Globus pallidus (tissue), 1 donor: ENCODE measurements around the gene SUZ12.
"Not testable (repeated sequence)": the region's sequence is repeated elsewhere in the genome, so short reads cannot be mapped to it uniquely, and the experiment has no call there.

Experiments
- DNase-seq: peaks from one replicate; pipeline ENCODE4 v3.0.0-alpha.2; 2015; ENCODE audit warnings: low spot score

The SUZ12 gene

DNA sequence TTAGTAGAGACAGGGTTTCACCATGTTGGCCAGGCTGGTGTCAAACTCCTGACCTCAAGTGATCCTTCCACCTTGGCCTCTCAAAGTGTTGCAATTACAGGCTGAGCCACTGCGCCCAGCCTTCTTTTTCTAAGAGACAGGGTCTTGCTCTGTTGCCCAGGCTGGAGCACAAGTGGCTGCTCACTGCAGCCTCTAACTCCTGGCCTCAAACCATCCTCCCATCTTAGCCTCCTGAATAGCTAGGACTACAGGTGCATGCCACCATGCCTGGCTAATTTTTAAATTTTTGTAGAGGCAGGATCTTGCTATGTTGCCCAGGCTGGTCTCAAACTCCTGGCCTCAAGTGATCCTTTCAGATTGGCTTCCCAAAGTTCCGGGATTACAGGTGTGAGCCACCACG, 15.1 kb downstream of the SUZ12 start:
- DNase-seq: not testable (repeated sequence)

- DNase-seq: not testable (repeated sequence)
Measured at GRCh38 chr17:31964131-31964530, 27.3 kb downstream of the SUZ12 start.

- no peak for DNase-seq
Measured at GRCh38 chr17:31967648-31968047, 30.8 kb downstream of the SUZ12 start.

GRCh38 chr17:31970416-31970815, 33.6 kb downstream of the SUZ12 start:
- DNase-seq: not testable (repeated sequence)

GRCh38 chr17:31974269-31975071, 37.7 kb downstream of the SUZ12 start:
- DNase-seq: not testable (repeated sequence)

DNA sequence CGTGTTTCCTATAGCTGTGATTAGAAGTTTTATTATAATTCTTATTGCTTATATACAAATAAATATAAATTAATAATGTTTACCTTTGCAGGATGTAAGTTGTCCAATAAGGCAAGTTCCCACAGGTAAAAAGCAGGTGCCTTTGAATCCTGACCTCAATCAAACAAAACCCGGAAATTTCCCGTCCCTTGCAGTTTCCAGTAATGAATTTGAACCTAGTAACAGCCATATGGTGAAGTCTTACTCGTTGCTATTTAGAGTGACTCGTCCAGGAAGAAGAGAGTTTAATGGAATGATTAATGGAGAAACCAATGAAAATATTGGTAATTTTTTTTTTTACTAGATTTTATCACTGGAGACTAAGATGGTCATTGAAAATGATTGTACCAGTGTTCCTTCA, 38.6 kb downstream of the SUZ12 start:
- not testable (repeated sequence) for DNase-seq

DNA sequence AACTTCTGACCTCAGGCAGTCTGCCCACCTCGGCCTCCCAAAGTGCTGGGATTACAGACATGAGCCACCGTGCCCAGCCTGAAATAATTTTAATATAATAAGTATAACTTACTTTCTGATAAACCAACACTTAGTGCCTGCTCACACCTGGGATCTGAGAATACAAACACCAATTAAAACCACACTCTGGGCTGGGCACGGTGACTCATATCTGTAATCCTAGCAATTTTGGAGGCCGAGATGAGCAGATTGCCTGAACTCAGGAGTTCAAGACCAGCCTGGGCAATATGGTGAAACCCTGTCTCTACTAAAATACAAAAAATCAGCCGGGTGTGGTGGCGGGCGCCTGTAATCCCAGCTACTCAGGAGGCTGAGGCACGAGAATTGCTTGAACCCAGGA, 55.0 kb downstream of the SUZ12 start:
- DNase-seq: not testable (repeated sequence)

DNA sequence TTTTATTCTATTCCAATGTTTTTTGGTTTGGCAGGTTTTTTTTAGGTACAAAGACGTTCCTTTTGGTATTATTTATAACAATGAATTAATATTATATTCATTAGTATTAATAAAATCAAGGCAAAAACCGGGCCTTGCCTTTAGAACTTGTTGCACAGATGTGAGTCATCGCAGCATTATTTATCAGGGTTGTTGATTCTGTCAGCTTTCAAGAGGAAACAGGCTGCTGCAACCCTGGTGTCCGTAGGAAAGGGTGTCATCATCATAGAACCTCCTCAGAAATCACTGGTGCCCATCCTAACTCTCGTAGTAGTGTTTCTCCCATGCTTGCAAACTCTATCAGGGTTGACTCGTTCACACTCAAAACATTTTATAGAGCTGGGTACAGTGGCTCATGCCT, 60.2 kb downstream of the SUZ12 start:
- DNase-seq: no peak

- DNase-seq: peak; percentile 80
Measured at GRCh38 chr17:32006957-32007462, 70.2 kb downstream of the SUZ12 start, which contains the start of gene LRRC37B. LRRC37B (plus strand) TSS chr17:32007383; CDS start chr17:32021393, 14,010 bp downstream.

- peak; percentile 51 for DNase-seq
Measured at GRCh38 chr17:32007463-32008298, 70.9 kb downstream of the SUZ12 start.

- no peak for DNase-seq
Measured at GRCh38 chr17:32009262-32009542, 72.4 kb downstream of the SUZ12 start.

DNA sequence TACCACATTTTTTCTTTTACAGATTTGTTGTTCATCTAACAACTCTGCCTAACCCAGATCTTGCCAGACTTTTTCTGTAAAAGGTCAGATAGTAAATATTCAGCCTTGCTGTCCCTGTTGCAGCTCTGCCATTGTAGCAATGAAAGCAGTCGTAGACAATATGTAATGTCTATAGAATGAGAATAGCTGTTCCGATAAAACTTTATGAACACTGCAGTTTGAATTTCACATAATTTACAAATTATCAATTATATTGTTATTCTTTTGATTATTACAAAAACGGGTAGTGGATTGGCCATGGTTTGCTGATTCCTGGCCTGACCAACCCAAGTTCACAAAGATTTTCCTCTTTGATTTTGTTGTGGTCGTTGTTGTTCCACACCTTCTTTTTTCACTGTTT, 73.3 kb downstream of the SUZ12 start:
- no peak for DNase-seq

GRCh38 chr17:32015245-32016013, 78.6 kb downstream of the SUZ12 start:
- no peak for DNase-seq

DNA sequence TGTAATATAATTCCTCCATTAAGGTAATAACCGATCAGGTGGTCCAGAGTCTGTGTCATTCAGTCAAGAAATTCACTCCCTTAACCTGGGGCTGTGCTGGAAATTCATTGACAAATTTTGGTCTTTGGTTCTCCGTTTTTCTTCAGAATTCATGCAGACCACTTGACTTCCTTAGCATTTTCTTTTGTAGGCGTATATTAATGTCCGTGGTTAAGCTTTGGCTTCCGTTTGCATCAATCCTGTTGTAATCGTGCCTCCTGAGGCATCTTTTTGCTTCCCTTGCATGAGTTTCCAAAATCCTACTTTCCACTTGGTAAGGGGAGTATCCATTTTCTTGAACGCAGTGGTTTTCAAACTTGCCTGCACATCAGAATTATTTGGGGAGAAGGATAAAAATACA, 79.4 kb downstream of the SUZ12 start:
- DNase-seq: no peak

DNA sequence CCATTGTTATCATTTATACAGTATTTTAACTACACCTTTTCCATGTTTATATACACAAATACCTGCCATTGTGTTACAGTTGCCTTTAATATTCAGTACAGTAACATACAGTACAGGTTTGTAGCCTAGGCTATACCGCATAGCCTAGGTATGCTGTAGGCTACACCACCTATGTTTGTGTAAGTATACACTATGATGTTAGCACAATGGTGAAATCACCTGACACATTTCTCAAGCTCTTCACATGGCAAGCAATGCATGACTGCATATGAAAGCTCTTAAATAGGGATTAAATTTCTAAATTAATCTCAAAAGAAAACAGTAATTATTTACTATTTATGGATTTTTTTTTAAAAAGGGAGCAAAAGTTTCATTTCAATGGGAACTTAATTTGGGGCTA, 82.4 kb downstream of the SUZ12 start:
- DNase-seq: no peak

DNA sequence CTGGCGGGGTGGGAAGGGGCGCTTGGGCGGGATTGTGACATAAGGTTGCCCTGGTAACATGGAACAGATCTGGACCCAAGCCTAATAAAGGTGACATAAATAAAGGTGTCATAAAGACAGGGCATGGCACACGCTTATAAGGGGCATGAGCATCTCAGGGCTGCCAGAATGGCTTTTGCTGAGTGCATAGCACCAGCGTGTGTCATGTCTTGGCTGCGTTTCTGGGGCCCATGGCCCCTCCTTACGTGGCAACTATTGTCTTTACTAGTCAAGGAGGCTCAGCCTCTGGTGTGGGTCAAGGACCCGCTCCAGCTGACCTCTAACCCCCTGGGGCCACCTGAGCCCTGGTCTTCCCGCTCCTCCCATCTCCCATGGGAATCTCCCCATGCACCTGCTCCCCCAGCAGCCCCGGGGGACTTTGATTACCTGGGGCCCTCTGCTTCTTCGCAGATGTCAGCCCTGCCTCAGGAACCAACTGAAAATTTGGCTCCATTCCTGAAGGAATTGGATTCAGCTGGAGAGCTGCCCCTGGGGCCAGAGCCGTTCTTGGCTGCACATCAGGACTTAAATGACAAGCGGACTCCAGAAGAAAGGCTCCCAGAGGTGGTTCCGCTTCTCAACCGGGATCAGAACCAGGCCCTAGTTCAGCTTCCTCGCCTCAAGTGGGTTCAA, 84.3 kb downstream of the SUZ12 start:
- peak; percentile 25 for DNase-seq

GRCh38 chr17:32021615-32021955, 84.8 kb downstream of the SUZ12 start:
- DNase-seq: no peak

- not testable (repeated sequence) for DNase-seq
Measured at GRCh38 chr17:32022554-32022953, 85.7 kb downstream of the SUZ12 start.

- not testable (repeated sequence) for DNase-seq
Measured at GRCh38 chr17:32027271-32027670, 90.5 kb downstream of the SUZ12 start.

DNA sequence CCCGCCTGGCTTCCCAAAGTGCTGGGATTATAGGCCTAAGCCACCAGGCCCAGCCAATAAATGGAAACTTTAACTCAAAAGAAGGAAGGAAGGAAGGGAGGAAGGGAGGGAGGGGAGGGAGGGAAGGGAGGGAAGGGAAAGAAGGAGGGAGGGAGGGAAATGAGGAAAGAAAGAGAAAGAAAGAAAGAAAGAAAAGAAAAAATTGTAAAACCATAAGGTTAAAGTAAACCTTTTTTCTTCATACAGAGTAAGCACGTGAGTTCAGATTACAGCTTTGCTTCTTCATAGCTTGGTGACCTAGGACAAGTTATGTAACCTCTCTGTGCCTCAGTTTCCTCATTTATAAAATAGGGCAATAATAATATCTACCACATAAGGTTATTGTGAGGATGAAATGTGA, 96.4 kb downstream of the SUZ12 start:
- DNase-seq: no peak

- DNase-seq: not testable (repeated sequence)
Measured at GRCh38 chr17:32033812-32034211, 97.0 kb downstream of the SUZ12 start.

GRCh38 chr17:32040246-32040645, 103.4 kb downstream of the SUZ12 start:
- not testable (repeated sequence) for DNase-seq
